Measurements from ENCODE around the gene CD55. TPM values are rescaled to one million over a fixed set of nuclear protein-coding genes. Genes with fewer than 3 reads are reported as not detected.

The CD55 gene
- total RNA-seq, 1 experiment from 2014 or later, result 17.2 TPM

DNA sequence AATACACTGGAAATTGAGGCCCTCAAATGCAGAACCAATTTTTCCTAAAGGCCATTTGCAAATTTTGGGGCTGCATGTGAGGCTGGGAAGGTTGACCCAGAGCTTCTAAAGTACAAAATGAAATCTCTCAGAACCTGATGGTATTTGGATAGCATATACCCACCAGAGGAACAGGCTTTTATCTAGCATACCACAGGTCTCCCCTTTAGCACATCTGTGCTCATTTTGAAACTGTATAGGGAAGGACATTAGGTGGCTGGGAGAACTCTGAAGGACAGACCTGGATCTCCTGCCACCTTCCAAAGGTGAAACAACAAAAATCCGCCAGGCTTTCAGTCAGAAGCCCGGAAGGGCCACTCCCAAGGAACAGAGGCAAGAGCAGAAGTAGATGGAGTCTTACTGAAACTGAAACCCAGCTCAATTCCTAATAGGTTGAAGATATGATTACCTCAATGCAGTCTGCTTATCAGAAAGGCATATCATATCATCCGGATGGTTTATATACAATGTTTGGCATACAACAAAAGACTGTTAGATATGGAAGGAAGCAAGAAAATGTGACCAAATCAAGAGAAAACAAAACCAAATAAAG is 11.6 kb downstream of the CD55 start:
- POLR2A ChIA-PET, result no interaction called here
- no peak for TF ChIP-seq TP53 (CRISPR knock-in tag; IDR thresholded peaks at IDR 0.05)
- TF ChIP-seq, protein P1, sequence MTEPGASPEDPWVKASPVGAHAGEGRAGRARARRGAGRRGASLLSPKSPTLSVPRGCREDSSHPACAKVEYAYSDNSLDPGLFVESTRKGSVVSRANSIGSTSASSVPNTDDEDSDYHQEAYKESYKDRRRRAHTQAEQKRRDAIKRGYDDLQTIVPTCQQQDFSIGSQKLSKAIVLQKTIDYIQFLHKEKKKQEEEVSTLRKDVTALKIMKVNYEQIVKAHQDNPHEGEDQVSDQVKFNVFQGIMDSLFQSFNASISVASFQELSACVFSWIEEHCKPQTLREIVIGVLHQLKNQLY (CRISPR knock-in tag; IDR thresholded peaks at IDR 0.05), result no peak
- TF ChIP-seq RORB (CRISPR knock-in tag; IDR thresholded peaks at IDR 0.05), result no peak
- TF ChIP-seq ZNF416 (CRISPR knock-in tag; IDR thresholded peaks at IDR 0.05), result no peak
- TF ChIP-seq ZBTB21 (CRISPR knock-in tag; IDR thresholded peaks at IDR 0.05; ENCODE audit: borderline replicate concordance), result no peak
- TF ChIP-seq NR1H2 (CRISPR knock-in tag; IDR thresholded peaks at IDR 0.05), result no peak
- TF ChIP-seq, protein P2, sequence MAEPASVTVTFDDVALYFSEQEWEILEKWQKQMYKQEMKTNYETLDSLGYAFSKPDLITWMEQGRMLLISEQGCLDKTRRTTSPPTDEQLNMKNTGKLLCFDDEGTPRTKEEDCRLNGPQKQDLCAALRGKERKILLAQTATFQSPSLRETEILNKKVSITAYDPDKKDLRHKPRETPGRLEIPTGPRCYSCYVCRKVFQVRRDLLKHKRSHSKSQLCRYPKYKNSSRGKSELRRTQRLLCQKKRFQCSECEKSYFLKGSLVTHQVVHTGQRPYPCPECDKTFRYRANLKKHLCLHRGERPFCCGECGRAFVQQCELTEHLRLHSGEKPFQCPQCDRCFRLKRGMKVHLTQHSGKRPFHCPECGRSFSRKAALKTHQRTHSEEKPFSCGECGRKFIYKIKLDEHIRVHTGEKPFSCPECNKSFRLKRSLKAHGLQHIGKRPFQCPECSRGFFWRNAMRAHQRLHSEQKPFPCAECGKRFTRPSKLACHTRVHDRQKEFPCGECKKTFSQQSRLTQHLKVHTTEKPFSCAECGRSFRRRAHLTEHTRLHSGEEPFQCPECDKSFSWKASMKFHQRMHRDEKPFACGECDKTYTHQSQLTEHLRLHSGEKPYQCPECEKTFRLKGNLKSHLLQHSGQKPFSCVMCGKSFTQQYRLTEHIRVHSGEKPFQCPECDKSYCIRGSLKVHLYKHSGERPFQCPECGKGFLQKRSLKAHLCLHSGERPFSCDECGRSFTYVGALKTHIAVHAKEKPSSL (CRISPR knock-in tag; conservative IDR thresholded peaks at IDR 0.05), result no peak
- TF ChIP-seq ZNF219 (CRISPR knock-in tag; IDR thresholded peaks at IDR 0.05; ENCODE audit: borderline replicate concordance), result no peak
- TF ChIP-seq TCF7 (CRISPR knock-in tag; IDR thresholded peaks at IDR 0.05; ENCODE audit: low read depth), result no peak
- TF ChIP-seq, protein P3, sequence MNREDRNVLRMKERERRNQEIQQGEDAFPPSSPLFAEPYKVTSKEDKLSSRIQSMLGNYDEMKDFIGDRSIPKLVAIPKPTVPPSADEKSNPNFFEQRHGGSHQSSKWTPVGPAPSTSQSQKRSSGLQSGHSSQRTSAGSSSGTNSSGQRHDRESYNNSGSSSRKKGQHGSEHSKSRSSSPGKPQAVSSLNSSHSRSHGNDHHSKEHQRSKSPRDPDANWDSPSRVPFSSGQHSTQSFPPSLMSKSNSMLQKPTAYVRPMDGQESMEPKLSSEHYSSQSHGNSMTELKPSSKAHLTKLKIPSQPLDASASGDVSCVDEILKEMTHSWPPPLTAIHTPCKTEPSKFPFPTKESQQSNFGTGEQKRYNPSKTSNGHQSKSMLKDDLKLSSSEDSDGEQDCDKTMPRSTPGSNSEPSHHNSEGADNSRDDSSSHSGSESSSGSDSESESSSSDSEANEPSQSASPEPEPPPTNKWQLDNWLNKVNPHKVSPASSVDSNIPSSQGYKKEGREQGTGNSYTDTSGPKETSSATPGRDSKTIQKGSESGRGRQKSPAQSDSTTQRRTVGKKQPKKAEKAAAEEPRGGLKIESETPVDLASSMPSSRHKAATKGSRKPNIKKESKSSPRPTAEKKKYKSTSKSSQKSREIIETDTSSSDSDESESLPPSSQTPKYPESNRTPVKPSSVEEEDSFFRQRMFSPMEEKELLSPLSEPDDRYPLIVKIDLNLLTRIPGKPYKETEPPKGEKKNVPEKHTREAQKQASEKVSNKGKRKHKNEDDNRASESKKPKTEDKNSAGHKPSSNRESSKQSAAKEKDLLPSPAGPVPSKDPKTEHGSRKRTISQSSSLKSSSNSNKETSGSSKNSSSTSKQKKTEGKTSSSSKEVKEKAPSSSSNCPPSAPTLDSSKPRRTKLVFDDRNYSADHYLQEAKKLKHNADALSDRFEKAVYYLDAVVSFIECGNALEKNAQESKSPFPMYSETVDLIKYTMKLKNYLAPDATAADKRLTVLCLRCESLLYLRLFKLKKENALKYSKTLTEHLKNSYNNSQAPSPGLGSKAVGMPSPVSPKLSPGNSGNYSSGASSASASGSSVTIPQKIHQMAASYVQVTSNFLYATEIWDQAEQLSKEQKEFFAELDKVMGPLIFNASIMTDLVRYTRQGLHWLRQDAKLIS (CRISPR knock-in tag; IDR thresholded peaks at IDR 0.05; ENCODE audit: borderline replicate concordance), result no peak
- TF ChIP-seq TEAD4 (CRISPR knock-in tag; IDR thresholded peaks at IDR 0.05), result no peak
- TF ChIP-seq, protein P4, sequence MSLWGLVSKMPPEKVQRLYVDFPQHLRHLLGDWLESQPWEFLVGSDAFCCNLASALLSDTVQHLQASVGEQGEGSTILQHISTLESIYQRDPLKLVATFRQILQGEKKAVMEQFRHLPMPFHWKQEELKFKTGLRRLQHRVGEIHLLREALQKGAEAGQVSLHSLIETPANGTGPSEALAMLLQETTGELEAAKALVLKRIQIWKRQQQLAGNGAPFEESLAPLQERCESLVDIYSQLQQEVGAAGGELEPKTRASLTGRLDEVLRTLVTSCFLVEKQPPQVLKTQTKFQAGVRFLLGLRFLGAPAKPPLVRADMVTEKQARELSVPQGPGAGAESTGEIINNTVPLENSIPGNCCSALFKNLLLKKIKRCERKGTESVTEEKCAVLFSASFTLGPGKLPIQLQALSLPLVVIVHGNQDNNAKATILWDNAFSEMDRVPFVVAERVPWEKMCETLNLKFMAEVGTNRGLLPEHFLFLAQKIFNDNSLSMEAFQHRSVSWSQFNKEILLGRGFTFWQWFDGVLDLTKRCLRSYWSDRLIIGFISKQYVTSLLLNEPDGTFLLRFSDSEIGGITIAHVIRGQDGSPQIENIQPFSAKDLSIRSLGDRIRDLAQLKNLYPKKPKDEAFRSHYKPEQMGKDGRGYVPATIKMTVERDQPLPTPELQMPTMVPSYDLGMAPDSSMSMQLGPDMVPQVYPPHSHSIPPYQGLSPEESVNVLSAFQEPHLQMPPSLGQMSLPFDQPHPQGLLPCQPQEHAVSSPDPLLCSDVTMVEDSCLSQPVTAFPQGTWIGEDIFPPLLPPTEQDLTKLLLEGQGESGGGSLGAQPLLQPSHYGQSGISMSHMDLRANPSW (CRISPR knock-in tag; conservative IDR thresholded peaks at IDR 0.05; ENCODE audit: low read depth), result no peak
- no peak for TF ChIP-seq SOX15 (CRISPR knock-in tag; IDR thresholded peaks at IDR 0.05)
- TF ChIP-seq, protein P5, sequence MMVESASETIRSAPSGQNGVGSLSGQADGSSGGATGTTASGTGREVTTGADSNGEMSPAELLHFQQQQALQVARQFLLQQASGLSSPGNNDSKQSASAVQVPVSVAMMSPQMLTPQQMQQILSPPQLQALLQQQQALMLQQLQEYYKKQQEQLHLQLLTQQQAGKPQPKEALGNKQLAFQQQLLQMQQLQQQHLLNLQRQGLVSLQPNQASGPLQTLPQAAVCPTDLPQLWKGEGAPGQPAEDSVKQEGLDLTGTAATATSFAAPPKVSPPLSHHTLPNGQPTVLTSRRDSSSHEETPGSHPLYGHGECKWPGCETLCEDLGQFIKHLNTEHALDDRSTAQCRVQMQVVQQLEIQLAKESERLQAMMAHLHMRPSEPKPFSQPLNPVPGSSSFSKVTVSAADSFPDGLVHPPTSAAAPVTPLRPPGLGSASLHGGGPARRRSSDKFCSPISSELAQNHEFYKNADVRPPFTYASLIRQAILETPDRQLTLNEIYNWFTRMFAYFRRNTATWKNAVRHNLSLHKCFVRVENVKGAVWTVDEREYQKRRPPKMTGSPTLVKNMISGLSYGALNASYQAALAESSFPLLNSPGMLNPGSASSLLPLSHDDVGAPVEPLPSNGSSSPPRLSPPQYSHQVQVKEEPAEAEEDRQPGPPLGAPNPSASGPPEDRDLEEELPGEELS (CRISPR knock-in tag; IDR thresholded peaks at IDR 0.05), result no peak
- Mint-ChIP-seq H3K9me3 (peaks cover 4% of the 10 kb centered on the region; the same call in 1 of the 2 replicates), H3K27me3 (ENCODE audit: low read depth) (no peaks in the 10 kb centered on the region), H3K4me1 (no peaks in the 10 kb centered on the region), H3K4me3 (no peak overlapping the region), H3K27ac (no peak overlapping the region), H3K36me3 (peaks cover 20% of the 10 kb centered on the region)
- DNase-seq (ENCODE audit: low spot score) (no peak), ATAC-seq (no peak)
- CTCF ChIA-PET, result no interaction called here

All from WTC11 (cell line).